ENCODE results near the gene CUEDC1.

DNA sequence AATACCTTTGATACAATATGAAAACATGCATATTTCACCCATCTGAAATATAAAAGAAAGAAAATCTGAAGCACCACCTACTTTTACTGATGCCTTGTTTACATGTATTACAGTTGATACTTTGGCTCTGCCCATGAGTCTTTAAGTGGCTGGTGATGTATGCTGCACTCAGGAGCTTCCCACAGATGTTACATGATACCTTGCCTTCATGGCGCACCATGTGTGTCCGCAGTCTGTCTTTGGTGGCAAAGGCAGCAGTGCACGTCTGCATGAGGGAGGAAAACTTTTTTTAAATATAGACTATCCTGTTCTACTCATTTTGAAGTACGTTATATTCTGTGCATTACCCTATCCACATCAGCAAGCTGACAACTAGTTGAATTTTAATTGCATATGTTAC is 25.3 kb upstream of the CUEDC1 start:
- TF ChIP-seq POLR2A (IDR thresholded peaks at IDR 0.05): no peak
- TF ChIP-seq, protein P1, sequence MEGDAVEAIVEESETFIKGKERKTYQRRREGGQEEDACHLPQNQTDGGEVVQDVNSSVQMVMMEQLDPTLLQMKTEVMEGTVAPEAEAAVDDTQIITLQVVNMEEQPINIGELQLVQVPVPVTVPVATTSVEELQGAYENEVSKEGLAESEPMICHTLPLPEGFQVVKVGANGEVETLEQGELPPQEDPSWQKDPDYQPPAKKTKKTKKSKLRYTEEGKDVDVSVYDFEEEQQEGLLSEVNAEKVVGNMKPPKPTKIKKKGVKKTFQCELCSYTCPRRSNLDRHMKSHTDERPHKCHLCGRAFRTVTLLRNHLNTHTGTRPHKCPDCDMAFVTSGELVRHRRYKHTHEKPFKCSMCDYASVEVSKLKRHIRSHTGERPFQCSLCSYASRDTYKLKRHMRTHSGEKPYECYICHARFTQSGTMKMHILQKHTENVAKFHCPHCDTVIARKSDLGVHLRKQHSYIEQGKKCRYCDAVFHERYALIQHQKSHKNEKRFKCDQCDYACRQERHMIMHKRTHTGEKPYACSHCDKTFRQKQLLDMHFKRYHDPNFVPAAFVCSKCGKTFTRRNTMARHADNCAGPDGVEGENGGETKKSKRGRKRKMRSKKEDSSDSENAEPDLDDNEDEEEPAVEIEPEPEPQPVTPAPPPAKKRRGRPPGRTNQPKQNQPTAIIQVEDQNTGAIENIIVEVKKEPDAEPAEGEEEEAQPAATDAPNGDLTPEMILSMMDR (IDR thresholded peaks at IDR 0.05): no peak

Data from lower leg skin (tissue), 3 donors.